ENCODE data around the gene IGSF3. TPM values are rescaled to one million over a fixed set of nuclear protein-coding genes. Genes with fewer than 3 reads are reported as not detected.
A peak's percentile ranks its signal among the peaks of the same experiment; 100 is the strongest.

Gene IGSF3
- total RNA-seq, 4 donors from 2014 or later = 2.5 to 14.3 (median 8.5) TPM

- TF ChIP-seq EP300 (IDR thresholded peaks at IDR 0.05) (no peak), POLR2A (IDR thresholded peaks at IDR 0.05; ENCODE audit: low read depth) (no peak), POLR2AphosphoS5 (IDR thresholded peaks at IDR 0.05) (no peak), CTCF (IDR thresholded peaks at IDR 0.05) (no peak)
- H3K27me3 ChIP-seq = no peaks in the 10 kb centered on the region
- no peaks in the 10 kb centered on the region for H3K36me3 ChIP-seq
- intact Hi-C loops (cut with DNase I) = no loop called here
- H3K4me3 ChIP-seq = no peak overlapping the region
- WGBS = 64% methylated on average over 2 of the region's 2 CpGs
- no peak for DNase-seq (ENCODE audit: extremely low spot score)
- no peak overlapping the region for H3K27ac ChIP-seq (replicated peaks in 1 of 4)
- no peaks in the 10 kb centered on the region for H3K9me3 ChIP-seq
- peaks cover 0 to 19% (median 18%) of the 10 kb centered on the region in 4 donors for H3K4me1 ChIP-seq
These were observed 43.8 kb upstream of the IGSF3 start for GRCh38 chr1:116711263-116711840.

- H3K27ac ChIP-seq (replicated peaks in 1 of 4) = peak overlapping the region in 1 of 4 donors; percentile 7
These were observed 43.1 kb upstream of the IGSF3 start for GRCh38 chr1:116710420-116711262.

GRCh38 chr1:116709666-116710167 is 42.2 kb upstream of the IGSF3 start:
- TF ChIP-seq POLR2AphosphoS5 (IDR thresholded peaks at IDR 0.05) = no peak
- TF ChIP-seq EP300 (IDR thresholded peaks at IDR 0.05) = no peak
- TF ChIP-seq POLR2A (IDR thresholded peaks at IDR 0.05; ENCODE audit: low read depth) = no peak
- Histone ChIP-seq H3K36me3 (no peaks in the 10 kb centered on the region), H3K27me3 (no peaks in the 10 kb centered on the region), H3K4me1 (peaks cover 0 to 24% (median 19%) of the 10 kb centered on the region in 4 donors), H3K9me3 (no peaks in the 10 kb centered on the region), H3K4me3 (no peak overlapping the region), H3K27ac (replicated peaks in 1 of 4) (no peak overlapping the region)
- DNase-seq (ENCODE audit: extremely low spot score) = no peak
- WGBS = 95% methylated on average over 7 of the region's 7 CpGs
- intact Hi-C loops (cut with DNase I) = no loop called here

More at GRCh38 chr1:116710420-116711262, 43.1 kb upstream of the IGSF3 start:
- H3K4me3 ChIP-seq = no peak overlapping the region
- H3K36me3 ChIP-seq = no peaks in the 10 kb centered on the region
- no peaks in the 10 kb centered on the region for H3K9me3 ChIP-seq
- H3K27me3 ChIP-seq = no peaks in the 10 kb centered on the region
- DNase-seq (ENCODE audit: extremely low spot score) = no peak
- peaks cover 0 to 19% (median 18%) of the 10 kb centered on the region in 4 donors for H3K4me1 ChIP-seq
- intact Hi-C loops (cut with DNase I) = no loop called here
- no peak for TF ChIP-seq CTCF (IDR thresholded peaks at IDR 0.05)
- 63% methylated on average over 2 of the region's 2 CpGs for WGBS

- Histone ChIP-seq H3K27ac (replicated peaks in 1 of 4) (no peak overlapping the region), H3K4me1 (peaks cover 0 to 31% (median 27%) of the 10 kb centered on the region in 4 donors), H3K27me3 (no peaks in the 10 kb centered on the region), H3K36me3 (no peaks in the 10 kb centered on the region), H3K9me3 (no peaks in the 10 kb centered on the region), H3K4me3 (no peak overlapping the region)
- intact Hi-C loops (cut with DNase I) = no loop called here
- 90% methylated on average over 6 of the region's 6 CpGs for WGBS
- no peak for DNase-seq (ENCODE audit: extremely low spot score)
- TF ChIP-seq POLR2A (IDR thresholded peaks at IDR 0.05; ENCODE audit: low read depth) (no peak), EP300 (IDR thresholded peaks at IDR 0.05) (no peak), POLR2AphosphoS5 (IDR thresholded peaks at IDR 0.05) (no peak), CTCF (IDR thresholded peaks at IDR 0.05) (no peak)
These were observed 40.8 kb upstream of the IGSF3 start for GRCh38 chr1:116708255-116708900.

GRCh38 chr1:116706841-116707240 is 39.3 kb upstream of the IGSF3 start:
- no peak for TF ChIP-seq POLR2A (IDR thresholded peaks at IDR 0.05; ENCODE audit: low read depth)
- TF ChIP-seq POLR2AphosphoS5 (IDR thresholded peaks at IDR 0.05) = no peak
- no peak for TF ChIP-seq EP300 (IDR thresholded peaks at IDR 0.05)
- TF ChIP-seq CTCF (IDR thresholded peaks at IDR 0.05) = no peak
- H3K4me1 ChIP-seq = peaks cover 0 to 31% (median 27%) of the 10 kb centered on the region in 4 donors

More at GRCh38 chr1:116706841-116707240, 39.3 kb upstream of the IGSF3 start:
- Histone ChIP-seq H3K4me3 (no peak overlapping the region), H3K9me3 (no peaks in the 10 kb centered on the region), H3K27ac (replicated peaks in 1 of 4) (no peak overlapping the region), H3K27me3 (no peaks in the 10 kb centered on the region), H3K36me3 (no peaks in the 10 kb centered on the region)
- no peak for DNase-seq (ENCODE audit: extremely low spot score)
- intact Hi-C loops (cut with DNase I) = no loop called here
